Adrenal gland (tissue), 5 donors: ENCODE measurements around the gene SORL1.

Experiments used
- POLR2A ChIP-seq, 2 donors: fragments of 450-650 bp; IDR thresholded peaks; one replicate each; pipeline ENCODE4 v1.6.1; 2017; ENCODE audit warnings: antibody characterized with exemption in 2 of 2, mild to moderate bottlenecking in 2 of 2, moderate library complexity in 1 of 2
- TF ChIP-seq, protein P1 (sequence below), 6 experiments: fragments of 450-650 bp in 4 of 6; fragments of 200-600 bp in 2 of 6; sonication (generic) in 1 of 6; IDR thresholded peaks; 1 replicate in 5 of 6; 2 replicates in 1 of 6; pipeline versions ENCODE4 v1.5.1 to v1.8.0; 2016 to 2021; ENCODE audit warnings: antibody characterized with exemption in 6 of 6, mild to moderate bottlenecking in 2 of 6, moderate library complexity in 1 of 6
- donor health status: DM: no; HTN: no; CAD: no.

DNA sequence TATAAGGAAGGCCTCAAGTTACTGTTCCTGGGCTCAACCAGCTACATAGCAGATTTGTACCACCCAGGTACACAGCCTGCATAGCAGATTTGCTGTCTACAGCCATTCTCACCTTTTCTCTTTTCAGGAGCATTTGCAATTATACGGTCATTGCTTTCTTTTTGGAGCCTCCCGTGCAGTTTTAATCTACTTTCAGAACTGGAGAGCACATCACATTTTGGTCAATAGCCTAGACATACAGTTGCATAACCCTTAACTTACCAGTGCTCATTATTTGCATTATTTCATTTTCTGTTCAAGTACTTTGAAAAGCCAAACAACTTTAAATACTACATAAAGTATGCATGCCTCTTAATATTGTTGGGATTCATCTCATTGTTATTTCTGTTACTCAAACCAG, 151.2 kb downstream of the SORL1 start:
- TF ChIP-seq, protein P1, sequence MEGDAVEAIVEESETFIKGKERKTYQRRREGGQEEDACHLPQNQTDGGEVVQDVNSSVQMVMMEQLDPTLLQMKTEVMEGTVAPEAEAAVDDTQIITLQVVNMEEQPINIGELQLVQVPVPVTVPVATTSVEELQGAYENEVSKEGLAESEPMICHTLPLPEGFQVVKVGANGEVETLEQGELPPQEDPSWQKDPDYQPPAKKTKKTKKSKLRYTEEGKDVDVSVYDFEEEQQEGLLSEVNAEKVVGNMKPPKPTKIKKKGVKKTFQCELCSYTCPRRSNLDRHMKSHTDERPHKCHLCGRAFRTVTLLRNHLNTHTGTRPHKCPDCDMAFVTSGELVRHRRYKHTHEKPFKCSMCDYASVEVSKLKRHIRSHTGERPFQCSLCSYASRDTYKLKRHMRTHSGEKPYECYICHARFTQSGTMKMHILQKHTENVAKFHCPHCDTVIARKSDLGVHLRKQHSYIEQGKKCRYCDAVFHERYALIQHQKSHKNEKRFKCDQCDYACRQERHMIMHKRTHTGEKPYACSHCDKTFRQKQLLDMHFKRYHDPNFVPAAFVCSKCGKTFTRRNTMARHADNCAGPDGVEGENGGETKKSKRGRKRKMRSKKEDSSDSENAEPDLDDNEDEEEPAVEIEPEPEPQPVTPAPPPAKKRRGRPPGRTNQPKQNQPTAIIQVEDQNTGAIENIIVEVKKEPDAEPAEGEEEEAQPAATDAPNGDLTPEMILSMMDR (IDR thresholded peaks at IDR 0.05), result no peak
- no peak for TF ChIP-seq POLR2A (IDR thresholded peaks at IDR 0.05)
